Left ventricle myocardium superior (tissue), 1 donor: ENCODE data around the gene NFATC1. TPM values are rescaled to one million over a fixed set of nuclear protein-coding genes. Genes with fewer than 3 reads are reported as not detected.

Source experiments
- ATAC-seq: fragments of 200-7000 bp; cut with Tn5 transposase; one replicate; pipeline ENCODE4 v1.9.1; 2020; ENCODE audit warnings: mild to moderate bottlenecking, moderate library complexity
- DNase-seq: peaks from one replicate; pipeline ENCODE4 v3.0.0-alpha.2; 2020
- intact Hi-C: fragments of 100-400 bp; cut with micrococcal nuclease; formaldehyde crosslinking; loops from one replicate; pipeline ENCODE4 v1.11.0; 2022
- total RNA-seq: library from RNA; stranded (reverse); fragmentation: NEBNext Ultra II Directional; extraction: Animal tissue kit (Norgen Biotek cat#: 25700); gene quantifications from one replicate; pipeline ENCODE4 v1.2.1, GENCODE V29; 2021
- donor health status: DM: no; HTN: yes; CAD: no; lungs with severe emphysema.

NFATC1 gene
- total RNA-seq, 1 donor from 2014 or later, result 18.7 TPM

GRCh38 chr18:79458917-79459803, 63.4 kb downstream of the NFATC1 start:
- ATAC-seq (peak; percentile 35), DNase-seq (no peak)
- intact Hi-C loops, result loop anchor here (10.0 kb wide), 1 partner anchor 54 kb away; no protein-coding TSS in a partner anchor

DNA sequence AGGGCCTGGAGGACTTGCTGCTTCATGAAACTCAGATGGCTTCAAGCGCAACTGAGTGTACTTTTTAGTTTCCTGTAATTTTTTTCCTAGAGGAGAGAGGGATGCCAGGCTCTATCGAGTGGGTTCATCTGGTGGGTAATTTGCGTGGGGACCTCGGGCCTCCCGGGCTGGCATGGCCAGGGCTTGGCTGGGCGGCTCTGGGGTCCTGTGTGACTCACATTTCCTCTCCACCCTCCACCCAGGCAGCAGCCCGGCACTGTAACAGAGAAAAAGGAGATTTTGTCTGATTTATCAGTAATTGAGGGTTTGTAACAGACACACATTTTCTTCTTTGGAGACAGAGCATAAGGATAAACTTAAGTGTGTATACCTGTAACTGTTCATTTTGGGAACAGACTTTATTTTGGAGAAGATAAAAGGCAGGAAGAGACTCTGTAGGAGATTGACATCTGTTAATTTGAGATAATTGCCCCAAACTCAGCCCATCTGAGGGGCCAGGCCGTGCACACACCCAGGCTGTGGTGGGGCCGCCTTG, 64.3 kb downstream of the NFATC1 start:
- no peak for ATAC-seq
- no peak for DNase-seq
- intact Hi-C loops, result loop anchor here (10.0 kb wide), 1 partner anchor 55 kb away; no protein-coding TSS in a partner anchor

- ATAC-seq (no peak), DNase-seq (no peak)
- intact Hi-C loops, result no loop called here
Measured at GRCh38 chr18:79460481-79461300, 65.0 kb downstream of the NFATC1 start.

- intact Hi-C loops, result no loop called here
- no peak for ATAC-seq
- DNase-seq, result no peak
Measured at GRCh38 chr18:79461627-79462026, 65.9 kb downstream of the NFATC1 start.

GRCh38 chr18:79463424-79463960, 67.8 kb downstream of the NFATC1 start:
- intact Hi-C loops, result no loop called here
- no peak for ATAC-seq

GRCh38 chr18:79465392-79465991, 69.8 kb downstream of the NFATC1 start:
- peak; percentile 70 for ATAC-seq
- DNase-seq, result no peak
- intact Hi-C loops, result no loop called here

More at GRCh38 chr18:79463424-79463960, 67.8 kb downstream of the NFATC1 start:
- no peak for DNase-seq

DNA sequence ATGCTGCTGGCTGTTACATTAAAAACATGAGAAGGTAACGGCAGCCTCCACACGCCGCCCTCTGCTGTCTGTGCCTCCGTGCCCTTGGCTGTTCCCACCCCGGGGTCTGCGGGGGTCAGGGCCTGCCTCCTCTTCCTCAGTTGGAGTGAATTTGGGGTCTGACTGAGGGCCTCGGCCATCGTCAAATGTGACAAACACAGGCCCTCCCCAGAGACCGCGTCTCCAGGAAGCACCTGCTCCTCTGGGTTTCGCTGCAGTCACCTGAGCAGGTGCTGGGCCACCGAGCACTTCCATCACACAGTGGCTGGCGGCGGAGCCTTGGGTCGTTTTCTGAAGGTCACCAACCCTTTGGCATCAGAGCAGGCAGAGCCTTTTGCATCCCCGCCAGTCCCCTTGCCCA, 70.9 kb downstream of the NFATC1 start:
- ATAC-seq (no peak), DNase-seq (no peak)
- intact Hi-C loops, result no loop called here

DNA sequence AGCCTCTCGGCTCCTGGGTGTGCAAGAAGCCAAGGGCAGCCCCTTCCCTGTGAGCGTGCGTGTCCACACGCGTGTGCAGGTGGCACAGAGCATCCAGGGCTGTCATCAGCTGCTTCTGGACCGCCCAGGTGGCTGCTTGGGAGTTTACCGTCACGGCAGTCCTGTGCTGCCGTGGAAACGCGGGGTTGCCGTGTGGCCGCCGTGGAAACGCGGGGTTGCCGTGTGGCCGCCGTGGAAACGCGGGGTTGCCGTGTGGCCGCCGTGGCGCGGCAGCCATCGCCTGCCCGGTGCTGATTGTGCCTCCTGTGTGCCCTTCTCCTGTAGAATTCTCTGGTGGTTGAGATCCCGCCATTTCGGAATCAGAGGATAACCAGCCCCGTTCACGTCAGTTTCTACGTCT, 71.4 kb downstream of the NFATC1 start:
- intact Hi-C loops, result no loop called here
- ATAC-seq, result no peak
- DNase-seq, result no peak

- intact Hi-C loops, result no loop called here
- DNase-seq (no peak), ATAC-seq (no peak)
Measured at GRCh38 chr18:79468119-79468789, 72.5 kb downstream of the NFATC1 start.

- no peak for DNase-seq
- no peak for ATAC-seq
- intact Hi-C loops, result no loop called here
Measured at GRCh38 chr18:79469309-79469708, 73.6 kb downstream of the NFATC1 start.

DNA sequence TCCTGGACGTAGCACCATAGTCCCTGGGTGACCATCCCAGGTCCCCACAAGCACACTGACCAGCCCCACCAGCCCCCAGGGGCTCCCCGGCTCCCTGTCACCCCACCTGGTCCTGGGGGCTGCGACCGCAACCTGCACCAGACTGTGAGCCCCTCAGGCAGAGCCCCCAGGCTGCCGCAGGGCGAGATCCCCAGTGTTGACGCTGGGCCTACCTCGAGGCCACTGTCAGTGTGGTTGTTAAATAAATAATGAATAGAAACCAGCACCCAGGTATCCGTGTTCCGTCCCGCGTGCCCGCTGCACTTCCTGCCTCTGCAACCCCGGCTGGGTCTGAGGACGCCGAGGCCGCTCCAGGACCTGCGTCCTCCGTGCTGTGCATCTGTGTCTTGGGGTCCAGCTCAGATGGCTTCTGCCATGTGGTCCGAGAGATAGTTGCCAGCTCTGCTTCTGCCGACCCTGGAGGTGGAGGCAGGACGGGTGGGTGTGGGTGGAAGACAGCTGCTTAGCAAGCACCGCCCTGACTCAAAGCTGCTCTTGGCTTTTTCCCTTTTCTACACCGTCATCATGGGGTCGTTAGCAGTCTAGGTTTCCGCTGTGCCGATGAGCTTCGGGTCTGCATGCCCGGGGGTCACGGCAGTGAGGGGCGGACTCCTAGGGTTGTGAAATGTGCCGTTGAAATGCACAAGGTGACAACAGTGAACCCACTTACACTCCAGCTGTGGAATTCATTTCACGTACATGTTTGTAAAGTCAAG, 74.2 kb downstream of the NFATC1 start:
- DNase-seq (no peak), ATAC-seq (no peak)
- intact Hi-C loops, result no loop called here

GRCh38 chr18:79470547-79470946, 74.8 kb downstream of the NFATC1 start:
- DNase-seq (no peak), ATAC-seq (no peak)
- intact Hi-C loops, result no loop called here

- DNase-seq (no peak), ATAC-seq (no peak)
- intact Hi-C loops, result no loop called here
Measured at GRCh38 chr18:79471046-79471445, 75.3 kb downstream of the NFATC1 start.

- ATAC-seq, result no peak
- intact Hi-C loops, result no loop called here
Measured at GRCh38 chr18:79471597-79471996, 75.9 kb downstream of the NFATC1 start.

GRCh38 chr18:79472176-79472575, 76.4 kb downstream of the NFATC1 start:
- ATAC-seq (no peak), DNase-seq (no peak)
- intact Hi-C loops, result no loop called here

More at GRCh38 chr18:79471597-79471996, 75.9 kb downstream of the NFATC1 start:
- DNase-seq, result no peak

DNA sequence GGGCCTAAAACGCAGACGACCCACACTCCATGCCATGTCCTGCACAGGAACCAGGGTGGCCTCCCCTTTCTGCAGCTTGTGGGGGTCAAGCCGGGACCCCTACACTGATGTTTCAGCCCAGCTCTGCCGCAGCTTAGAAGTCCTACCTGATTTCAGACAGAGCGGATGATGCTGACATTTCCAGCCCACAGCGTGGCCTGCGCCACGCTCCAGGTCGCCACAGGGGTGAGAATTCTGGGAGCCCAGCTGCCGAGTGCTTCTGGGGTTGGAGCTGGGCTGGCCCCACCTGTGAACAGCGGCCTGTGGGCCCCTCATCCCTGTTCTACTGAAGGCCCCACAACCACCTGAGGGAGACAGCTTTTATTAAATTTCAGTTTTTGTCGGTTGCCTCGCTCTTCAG, 77.2 kb downstream of the NFATC1 start:
- intact Hi-C loops, result no loop called here
- ATAC-seq (no peak), DNase-seq (no peak)

DNA sequence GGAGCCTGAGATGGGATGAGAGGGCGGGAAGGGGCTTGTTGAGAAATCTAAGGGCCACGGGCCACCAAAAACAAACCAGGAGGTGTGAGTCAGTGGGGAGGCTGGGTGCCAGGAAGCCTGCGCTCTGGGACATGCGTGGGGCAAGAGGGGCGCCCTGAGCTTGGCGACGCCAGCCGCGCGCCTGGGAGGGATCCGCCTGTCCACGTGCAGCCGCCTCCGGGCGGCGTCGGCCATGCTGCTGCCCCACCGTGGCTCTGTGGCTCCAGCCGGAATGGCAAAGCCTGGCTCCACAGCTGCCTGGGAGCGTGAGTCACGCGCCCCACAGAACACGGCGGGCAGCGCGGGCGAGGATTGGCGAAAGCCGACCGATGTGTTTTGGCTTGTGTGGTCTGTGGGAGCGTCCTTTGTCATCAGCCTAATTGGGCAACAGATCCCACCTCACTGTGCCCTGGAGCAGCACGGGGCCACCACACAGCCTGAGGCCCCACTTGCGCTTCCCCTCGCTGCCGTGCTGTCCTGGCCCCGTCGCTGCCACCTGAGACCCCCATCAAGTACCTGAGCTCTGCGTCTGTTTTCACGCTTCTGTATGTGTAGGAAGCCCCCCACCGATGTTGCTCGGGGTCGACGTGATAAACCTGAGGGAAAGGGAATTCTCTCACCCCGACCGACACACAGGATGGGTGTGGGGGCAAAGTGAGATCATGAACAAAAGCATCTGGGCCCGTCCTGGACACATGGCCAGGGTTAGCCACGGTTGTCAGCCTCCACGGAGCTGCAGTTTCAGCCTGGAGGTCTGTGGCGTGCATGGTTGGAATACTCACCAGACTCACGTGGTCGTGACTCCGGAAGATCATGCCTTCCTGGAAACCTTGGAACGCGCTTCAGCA, 80.5 kb downstream of the NFATC1 start:
- peak; percentile 27 for DNase-seq
- intact Hi-C loops, result no loop called here

More for the DNA sequence above, 80.5 kb downstream of the NFATC1 start:
- ATAC-seq, result no peak
